GM12801 (cell line): ENCODE measurements around the gene SNAPC2.

ENCODE experiments used
- CTCF ChIP-seq: IDR thresholded peaks from one replicate; pipeline ENCODE4 v1.5.1; 2011; ENCODE audit warnings: control low read depth; ENCODE audit not compliant: insufficient read length; ENCODE audit errors: extremely low read depth

The SNAPC2 gene

DNA sequence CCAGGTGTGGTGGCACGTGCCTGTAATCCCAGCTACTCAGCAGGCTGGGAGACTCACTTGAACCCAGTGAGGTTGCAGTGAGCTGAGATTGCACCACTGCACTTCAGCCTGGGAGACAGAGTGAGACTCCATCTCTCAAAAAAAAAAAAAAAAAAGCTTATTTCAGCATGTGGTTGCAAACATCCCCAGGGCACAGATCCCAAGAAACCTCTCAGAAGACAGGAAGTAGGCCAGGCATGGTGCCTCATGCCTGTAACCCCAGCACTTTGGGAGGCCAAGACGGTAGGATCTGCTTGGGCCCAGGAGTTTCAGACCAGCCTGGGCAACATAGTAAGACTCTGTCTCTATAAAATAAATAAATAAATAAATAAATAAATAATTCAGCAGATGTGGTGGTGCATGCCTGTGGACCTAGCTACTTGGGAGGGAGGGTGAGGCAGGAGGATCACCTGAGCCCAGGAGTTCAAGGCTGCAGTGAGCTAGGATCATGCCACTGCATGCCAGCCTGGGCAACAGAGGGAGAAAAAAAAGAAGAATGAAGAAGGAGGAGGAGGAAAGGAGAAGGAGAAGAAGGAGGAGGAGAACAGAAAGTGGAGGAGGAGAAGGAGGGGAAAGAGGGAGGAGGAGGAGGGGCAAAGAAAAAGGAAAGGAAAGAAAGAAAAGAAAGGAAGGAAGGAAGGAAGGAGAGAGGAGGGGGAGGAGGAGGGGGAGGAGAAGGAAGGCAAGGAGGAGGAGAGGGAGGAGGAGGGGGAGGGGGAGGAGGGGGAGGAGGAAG, 36.2 kb upstream of the SNAPC2 start:
- no peak for TF ChIP-seq CTCF

GRCh38 chr19:7885818-7886217, 34.3 kb upstream of the SNAPC2 start:
- no peak for TF ChIP-seq CTCF

DNA sequence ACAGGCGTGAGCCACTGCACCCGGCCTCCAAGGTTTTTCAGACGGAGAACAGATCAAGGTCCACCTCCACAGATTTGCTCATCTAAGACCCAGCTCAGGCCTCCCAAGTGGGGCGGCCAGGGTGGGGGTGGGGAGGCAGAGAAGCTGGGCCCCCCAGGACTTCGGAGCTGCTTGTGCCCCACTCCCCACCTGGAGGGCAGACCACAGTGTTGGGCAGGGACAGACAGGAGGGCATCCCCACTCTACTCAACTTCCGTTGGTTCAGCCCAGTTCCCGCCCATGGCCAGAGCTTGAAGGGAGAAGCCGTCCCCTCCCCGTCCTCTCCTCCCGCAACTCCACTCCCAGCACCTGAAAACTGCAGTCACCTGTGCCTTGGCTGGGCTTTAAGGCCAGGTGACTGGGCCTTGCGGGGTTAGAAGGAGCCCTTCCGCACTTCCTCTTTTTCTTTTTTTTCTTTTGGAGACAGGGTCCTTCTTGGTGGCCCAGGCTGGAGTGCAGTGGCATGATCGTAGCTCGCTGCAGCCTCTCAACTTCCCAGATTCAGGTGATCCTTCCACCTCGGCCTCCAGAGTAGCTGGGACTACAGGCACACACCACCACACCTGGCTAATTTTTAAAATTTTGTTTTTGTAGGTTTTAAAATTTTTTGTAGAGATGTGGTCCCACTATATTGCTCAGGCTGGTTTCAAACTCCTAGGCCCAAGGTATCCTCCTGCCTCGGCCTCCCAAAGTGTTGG, 32.6 kb upstream of the SNAPC2 start:
- no peak for TF ChIP-seq CTCF

- TF ChIP-seq CTCF, result no peak
These were observed 31.9 kb upstream of the SNAPC2 start, which contains the start of gene LRRC8E for GRCh38 chr19:7888145-7888825. Gene LRRC8E (plus strand): TSS chr19:7888510. CDS start chr19:7895604, 7,094 bp downstream.

DNA sequence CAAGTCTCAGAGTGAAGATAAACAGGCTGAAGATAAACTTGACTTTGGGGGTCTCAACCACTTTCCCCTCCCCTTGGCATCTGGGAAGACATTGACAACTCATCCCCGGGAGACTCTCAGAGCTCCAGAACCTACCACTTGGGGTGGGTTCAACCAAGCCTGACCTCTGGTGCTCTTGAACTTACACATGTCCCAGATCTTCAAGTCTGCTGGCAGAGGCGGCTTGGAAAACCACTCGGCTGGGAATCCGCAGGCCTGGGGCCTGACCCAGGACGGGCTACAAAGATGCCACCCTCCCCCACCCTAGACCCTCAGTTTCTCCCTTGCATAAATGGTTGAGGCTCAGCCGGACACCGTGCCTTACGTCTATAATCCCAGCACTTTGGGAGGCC, 31.3 kb upstream of the SNAPC2 start:
- TF ChIP-seq CTCF, result no peak

- no peak for TF ChIP-seq CTCF
These were observed 25.4 kb upstream of the SNAPC2 start for GRCh38 chr19:7894612-7895309.

GRCh38 chr19:7895565-7895964, 24.6 kb upstream of the SNAPC2 start:
- TF ChIP-seq CTCF, result no peak
